ENCODE measurements around the gene SMCO3.

SMCO3 gene

DNA sequence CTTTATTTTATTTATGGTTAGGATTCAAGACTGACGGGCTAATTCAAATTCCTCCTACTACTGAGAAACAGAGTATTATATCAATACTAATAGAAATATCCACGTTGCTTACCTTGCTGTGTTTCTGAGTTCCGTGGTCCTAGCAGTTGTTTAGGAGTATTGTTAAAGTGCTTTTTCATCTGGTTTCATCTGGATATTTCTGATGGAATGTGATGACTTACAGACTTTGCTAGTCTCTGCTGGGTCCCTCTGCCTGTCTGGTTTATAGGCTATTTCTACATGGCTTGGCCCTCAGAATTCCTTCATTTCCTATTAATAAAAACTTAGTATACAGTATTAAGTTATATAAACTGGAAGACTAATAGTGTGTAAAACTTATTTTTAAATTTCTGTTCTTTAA lies at the start of gene SMCO3:
Gene SMCO3, minus strand, starts transcription at position 169 of the 400 bp plus-strand sequence. CDS start 7,502 bp downstream, outside the sequence.
- DNase-seq: no peak

DNA sequence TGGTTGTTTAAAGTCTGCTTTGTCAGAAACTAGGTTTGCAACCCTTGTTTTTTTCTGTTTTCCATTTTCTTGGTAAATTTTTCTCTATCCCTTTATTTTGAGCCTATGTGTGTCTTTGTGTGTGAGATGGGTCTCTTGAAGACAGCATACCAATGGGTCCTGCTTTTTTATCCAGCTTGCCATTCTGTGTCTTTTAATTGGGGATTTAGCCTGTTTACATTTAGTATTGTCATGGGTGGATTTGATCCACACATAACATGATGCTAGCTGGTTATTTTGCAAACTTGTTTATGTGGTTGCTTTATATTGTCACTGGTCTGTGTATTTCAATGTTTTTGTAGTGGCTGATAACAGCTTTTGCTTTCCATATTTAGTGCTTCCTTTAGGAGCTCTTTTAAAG lies 46.5 kb upstream of the SMCO3 start:
- DNase-seq: no peak

- DNase-seq: no peak
These were observed 44.5 kb upstream of the SMCO3 start for GRCh38 chr12:14858513-14858912.

GRCh38 chr12:14854586-14855183 lies 40.7 kb upstream of the SMCO3 start:
- DNase-seq: no peak

DNA sequence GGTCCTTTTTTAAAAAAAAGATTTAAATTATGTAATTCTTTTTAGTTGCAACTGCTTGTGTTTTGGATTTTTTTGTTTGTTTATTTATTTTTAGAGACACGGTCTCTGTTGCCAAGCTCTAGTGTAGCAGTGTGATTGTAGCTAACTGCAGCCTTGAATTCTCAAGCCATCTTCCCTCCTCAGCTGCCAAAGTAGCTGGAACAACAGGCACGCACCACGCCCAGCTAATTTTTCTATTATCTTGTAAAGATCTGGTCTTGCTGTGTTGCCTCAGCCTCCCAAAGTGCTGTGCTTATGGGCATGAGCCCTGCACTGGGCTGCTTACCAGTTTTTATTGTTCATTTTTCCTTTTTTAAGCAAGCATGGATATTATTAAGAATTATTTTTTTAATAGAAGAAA lies 40.0 kb upstream of the SMCO3 start:
- DNase-seq: peak; percentile 67

DNA sequence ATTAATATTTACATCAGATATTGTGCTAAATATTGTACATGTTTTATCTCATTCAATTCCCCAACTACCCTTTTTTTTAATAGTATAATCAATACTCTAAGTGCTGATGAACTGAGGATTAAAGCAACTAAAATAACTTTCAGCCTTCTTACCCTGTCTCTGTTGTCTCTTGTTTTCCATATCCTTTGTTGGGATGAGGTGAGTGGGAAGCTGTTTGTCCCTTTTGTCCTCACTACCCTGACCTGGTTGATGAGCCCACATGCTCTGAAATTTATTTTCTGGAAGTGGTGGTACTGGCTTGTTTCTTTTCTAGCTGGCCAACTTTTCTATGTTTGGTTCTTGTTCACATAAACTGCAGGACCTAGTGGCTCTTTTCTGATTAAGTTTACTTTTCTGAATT lies 38.9 kb upstream of the SMCO3 start:
- DNase-seq: no peak

DNA sequence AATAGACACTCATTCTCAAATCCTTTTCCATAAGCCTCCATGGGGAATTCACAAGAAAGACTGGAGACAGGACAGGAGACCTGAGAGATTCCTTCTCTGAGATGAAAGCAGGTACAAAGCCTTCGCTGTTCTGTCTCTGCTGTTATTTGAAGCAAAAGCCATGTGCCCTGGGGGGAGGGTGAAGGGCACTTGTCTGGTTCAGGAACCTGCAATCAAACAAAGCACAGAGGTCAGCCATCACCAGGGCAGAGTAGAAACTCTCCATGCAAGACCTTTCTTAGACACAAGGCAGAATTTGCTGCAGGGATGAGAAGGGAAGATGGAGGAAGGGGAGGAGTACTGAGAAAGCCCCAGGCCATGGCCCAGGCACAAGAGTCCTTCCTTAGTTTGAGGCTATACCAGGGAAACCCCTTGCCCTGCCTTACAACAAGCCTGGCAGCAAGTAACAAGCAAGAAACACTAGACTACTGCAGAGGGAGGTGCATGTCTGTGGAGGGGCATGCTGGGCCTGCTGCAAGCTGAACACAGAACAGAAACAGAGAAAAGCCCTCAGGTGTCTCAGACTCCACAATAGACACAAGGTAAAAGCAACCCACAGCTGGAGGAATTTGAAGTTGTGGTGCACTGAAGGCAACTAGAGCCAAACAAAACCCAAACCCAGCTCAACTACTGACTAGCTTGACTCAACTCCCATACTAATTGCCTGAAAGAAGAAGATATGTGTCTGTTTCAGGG lies 37.1 kb upstream of the SMCO3 start:
- DNase-seq: no peak

DNA sequence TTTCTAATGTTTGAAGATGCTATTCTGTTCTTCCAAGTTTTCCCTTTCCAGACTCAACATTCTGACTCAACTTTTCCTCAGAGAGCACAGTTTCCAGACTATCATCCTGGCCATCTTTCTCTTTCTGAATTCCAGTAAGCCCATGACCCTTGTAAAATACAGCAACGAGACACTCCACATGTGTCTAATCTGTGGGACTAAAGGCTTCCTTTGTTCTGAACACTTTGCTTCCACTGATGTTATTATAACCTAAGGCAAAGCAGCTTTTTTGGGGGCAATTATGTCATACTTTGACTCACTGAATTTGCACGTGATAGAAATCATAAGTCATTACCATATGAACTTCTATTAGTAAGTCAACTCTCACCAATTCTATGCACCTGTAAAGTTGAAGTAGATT lies 35.7 kb upstream of the SMCO3 start:
- DNase-seq: no peak

- no peak for DNase-seq
These were observed 33.0 kb upstream of the SMCO3 start for GRCh38 chr12:14846876-14847580.

DNA sequence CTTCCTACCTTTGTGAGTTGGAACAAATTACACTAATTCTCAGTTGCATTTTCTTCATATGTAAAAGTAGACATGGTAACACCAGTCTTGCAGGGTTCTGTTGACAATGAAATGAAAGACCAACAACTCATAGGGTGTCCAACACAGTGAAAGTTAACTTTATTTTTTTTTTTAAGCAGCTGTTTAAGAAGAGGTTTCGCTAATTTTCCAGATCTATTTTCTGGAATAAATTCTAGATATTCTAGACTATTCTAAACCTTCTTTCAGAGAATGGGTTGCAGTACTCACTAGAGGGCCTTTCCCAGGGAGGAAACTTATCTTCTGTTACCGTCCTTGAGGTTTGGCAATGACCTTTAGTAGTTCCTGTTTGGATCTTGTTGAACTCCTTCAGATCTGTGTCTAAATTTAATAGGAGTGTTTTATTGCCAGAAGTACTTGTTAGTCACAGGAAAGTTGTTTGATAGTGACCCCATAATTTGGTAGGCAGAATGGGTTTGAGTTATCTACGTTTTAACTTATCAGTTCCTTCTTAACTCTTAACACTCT lies 32.1 kb upstream of the SMCO3 start:
- DNase-seq: peak; percentile 60

- DNase-seq: peak; percentile 88
These were observed 31.4 kb upstream of the SMCO3 start for GRCh38 chr12:14845350-14845750.

DNA sequence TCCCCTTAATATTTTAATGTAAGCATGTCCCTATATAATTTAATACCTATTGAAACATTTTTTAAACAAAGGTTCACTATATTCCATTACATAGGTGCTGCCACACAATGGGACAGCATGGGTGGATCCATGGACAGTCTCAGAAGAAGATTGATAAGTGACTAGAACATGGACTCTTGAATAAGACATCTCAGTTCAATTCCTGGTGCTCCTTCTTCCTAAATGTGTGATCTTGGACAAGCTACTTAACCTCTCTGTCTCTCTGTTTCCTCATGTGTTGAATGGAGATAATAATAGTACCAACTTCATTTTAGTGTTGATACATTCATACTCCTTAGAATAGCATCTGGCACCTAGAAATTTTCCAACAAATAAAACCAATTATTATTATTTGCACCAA lies 30.4 kb upstream of the SMCO3 start:
- DNase-seq: peak; percentile 41

- peak; percentile 97 for DNase-seq
These were observed 29.5 kb upstream of the SMCO3 start, which contains the start of gene ART4 for GRCh38 chr12:14843425-14843887. ART4 (minus strand) TSS chr12:14843526; CDS start chr12:14843113, 413 bp downstream.

DNA sequence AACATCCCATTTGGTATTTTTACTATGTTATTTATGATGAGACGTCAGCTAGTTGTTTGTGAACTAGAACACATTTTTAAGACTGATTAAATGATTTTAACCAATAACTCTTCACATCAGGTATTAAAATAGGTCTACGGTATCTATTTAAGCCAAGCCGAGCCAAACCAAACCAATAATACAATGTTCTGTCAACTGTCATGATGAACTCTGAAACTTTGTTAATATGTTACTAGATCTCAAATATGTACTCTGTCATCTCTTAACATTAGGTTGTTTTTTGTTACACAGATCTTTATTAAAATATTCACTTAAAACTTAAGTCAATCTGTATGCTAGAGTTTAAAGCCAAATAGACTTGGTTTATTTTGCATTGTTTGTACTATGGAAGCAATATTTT lies 28.3 kb upstream of the SMCO3 start:
- DNase-seq: no peak

- DNase-seq: no peak
These were observed 27.8 kb upstream of the SMCO3 start for GRCh38 chr12:14841761-14842160.

- no peak for DNase-seq
These were observed 26.6 kb upstream of the SMCO3 start for GRCh38 chr12:14840616-14841015.

GRCh38 chr12:14839262-14839661 lies 25.3 kb upstream of the SMCO3 start:
- DNase-seq: no peak

DNA sequence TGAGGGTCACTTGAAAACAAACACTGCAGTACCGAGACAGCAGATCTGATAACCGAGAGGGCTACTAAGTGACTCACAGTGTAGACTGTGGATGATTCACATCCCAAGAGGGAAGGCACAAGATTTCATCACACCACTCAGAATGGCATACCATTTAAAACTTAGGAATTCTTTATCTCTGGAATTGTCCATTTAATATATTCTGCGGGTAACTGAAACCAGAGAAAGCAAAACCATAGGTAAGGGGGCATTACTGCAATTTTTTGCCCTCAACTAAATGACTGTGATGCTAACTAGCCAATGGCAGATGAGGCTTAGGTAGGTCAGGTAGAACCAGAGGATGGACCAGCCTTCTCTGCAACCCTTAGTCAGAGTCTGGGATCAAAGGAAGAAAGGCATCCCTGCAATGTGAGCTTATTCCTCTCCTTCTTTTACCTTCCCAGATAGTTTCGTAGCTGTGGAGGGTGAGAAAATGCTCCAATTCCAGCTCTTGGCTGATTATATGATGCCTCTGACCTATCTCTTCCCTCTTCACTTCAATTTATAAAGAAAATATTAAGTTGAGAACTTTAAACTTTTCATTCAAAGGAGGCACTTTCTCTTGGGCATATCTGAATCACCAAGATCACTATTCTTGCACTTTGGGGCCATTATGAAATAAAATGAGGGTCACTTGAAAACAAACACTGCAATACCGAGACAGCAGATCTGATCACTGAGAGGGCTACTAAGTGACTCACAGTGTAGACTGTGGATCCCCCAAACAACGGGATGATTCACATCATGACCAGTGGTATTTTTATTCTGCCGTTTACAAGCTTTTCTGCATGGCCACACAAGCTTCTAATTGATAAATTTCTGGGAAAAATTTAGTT lies 22.6 kb upstream of the SMCO3 start:
- peak; percentile 23 for DNase-seq

DNA sequence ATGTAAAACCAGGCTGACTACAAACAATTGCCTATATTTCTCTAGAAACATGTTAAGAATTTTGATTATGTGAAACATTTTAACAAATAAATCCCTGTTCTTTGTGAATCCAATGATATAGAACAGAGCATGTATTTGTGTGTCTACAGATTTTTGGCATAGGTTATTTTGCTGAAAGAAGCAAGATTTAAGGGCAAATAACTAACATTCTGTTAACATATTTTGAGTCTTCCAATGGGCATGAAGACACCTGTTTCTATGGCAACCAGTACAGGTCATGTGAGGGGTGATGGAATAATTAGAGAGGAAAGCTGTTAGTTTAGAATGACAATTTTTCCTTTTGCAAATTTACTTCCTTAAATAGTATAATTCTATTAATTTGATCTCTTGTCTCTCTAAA lies 20.5 kb upstream of the SMCO3 start:
- DNase-seq: no peak

GRCh38 chr12:14833952-14834351 lies 20.0 kb upstream of the SMCO3 start:
- peak; percentile 45 for DNase-seq

GRCh38 chr12:14833336-14833735 lies 19.4 kb upstream of the SMCO3 start:
- no peak for DNase-seq

DNA sequence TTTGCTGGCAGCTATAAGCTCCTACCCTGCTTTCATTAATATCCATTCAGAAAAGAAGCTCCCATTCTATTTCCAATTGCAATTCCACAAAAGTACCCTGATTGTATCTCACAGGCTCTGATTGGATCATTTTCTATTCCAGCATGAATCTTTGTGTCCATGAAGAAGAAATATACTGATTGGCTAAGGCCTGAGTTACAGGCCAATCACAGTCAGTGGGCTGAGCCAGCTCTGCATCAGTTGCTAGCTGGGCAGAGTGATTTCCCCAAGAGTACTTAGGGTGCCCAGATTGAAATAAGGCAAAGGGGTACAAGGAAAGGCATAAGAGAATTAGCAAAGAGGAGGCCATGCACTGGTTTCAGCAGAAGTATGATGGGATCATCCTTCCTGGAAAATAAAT lies 14.9 kb upstream of the SMCO3 start:
- DNase-seq: no peak

GRCh38 chr12:14827043-14827442 lies 13.1 kb upstream of the SMCO3 start:
- DNase-seq: no peak
